ENCODE data around the gene SPATA33.

Gene SPATA33

DNA sequence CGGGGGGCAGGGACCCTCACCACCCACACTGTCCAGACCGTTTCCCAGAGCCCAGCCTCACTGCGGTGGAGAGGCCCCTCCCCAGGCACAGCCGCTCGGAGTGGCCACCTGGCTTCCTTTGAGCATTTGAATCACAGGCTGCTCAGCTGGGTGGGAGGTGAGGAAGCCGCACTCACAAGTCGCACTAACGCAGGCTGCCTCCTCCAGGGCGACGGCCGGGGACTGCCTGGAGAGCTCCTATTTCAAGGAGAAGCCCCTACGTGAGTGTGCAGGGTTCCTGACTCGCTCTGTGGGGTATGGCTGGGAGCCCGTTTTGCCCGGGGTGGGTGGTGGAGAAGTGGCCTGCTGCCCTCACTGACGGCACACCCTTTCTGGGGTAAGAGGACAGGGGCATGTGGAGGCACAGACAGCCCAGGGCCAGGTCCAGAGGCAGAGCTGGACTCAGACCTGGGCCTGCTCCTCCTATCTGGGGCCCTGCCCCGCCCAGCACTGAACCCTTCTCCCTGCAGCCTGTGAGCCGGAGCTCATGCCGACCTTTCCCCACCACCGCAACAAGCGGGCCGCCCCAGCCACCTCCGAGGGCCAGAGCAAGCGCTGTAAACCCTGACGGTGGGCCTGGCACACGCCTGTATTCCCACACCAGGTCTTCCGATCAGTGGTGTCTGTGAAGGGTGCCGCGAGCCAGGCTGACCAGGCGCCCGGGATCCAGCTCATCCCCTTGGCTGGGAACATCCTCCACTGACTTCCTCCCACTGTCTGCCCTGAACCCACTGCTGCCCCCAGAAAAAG lies 37.6 kb downstream of the SPATA33 start:
- Histone ChIP-seq H3K79me2 (ENCODE audit: low read length) (no peaks in the 10 kb centered on the region), H3K4me2 (ENCODE audit: low read length) (no peak overlapping the region), H3K36me3 (replicated peaks; ENCODE audit: low read depth, low read length) (peaks cover 20% of the 10 kb centered on the region), H3K4me3 (ENCODE audit: low read length) (no peak overlapping the region), H2AFZ (ENCODE audit: low read depth, low read length) (no peak overlapping the region), H4K20me1 (ENCODE audit: insufficient read depth, low read length) (peaks cover 6% of the 10 kb centered on the region; the same call in 1 of the 2 replicates), H3K4me1 (ENCODE audit: low read length) (peaks cover 5% of the 10 kb centered on the region), H3K27me3 (ENCODE audit: low read depth, low read length) (no peaks in the 10 kb centered on the region), H3K27ac (ENCODE audit: low read length) (no peak overlapping the region), H3K9ac (ENCODE audit: low read length) (no peak overlapping the region), H3K9me3 (ENCODE audit: insufficient read depth, low read length) (no peaks in the 10 kb centered on the region)
- TF ChIP-seq EZH2phosphoT487 (IDR thresholded peaks at IDR 0.05; ENCODE audit: low read depth): no peak
- TF ChIP-seq, protein P1, sequence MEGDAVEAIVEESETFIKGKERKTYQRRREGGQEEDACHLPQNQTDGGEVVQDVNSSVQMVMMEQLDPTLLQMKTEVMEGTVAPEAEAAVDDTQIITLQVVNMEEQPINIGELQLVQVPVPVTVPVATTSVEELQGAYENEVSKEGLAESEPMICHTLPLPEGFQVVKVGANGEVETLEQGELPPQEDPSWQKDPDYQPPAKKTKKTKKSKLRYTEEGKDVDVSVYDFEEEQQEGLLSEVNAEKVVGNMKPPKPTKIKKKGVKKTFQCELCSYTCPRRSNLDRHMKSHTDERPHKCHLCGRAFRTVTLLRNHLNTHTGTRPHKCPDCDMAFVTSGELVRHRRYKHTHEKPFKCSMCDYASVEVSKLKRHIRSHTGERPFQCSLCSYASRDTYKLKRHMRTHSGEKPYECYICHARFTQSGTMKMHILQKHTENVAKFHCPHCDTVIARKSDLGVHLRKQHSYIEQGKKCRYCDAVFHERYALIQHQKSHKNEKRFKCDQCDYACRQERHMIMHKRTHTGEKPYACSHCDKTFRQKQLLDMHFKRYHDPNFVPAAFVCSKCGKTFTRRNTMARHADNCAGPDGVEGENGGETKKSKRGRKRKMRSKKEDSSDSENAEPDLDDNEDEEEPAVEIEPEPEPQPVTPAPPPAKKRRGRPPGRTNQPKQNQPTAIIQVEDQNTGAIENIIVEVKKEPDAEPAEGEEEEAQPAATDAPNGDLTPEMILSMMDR (IDR thresholded peaks at IDR 0.05; ENCODE audit: low read depth, low read length): no peak

DNA sequence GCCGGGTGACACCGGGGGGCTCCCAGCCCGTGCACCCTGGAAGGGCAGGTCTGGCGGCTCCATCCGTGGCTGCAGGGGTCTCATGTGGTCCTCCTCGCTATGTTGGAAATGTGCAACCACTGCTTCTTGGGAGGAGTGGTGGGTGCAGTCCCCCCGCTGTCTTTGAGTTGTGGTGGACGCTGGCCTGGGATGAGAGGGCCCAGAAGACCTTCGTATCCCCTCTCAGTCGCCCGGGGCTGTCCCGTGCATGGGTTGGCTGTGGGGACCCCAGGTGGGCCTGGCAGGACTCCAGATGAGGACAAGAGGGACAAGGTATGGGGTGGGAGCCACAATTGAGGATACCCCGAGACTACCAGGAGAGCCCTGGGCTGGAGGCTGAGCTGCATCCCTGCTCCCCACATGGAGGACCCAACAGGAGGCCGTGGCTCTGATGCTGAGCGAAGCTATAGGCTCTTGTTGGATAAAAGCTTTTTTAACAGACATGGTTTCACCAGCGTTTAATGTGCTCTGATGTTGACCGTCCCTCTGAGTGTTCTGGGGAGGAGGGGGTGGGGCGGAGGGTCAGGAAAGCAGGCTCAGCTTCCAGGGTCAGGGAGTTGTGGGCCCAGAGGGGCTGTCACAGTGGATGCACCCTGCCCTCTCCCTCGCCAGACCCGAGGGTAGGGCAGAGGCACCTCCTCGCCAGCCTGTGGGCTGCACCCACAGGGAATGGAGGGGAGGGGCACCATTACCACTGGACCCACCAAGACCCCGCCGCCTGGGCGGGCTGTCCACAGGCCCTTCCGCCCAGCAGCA lies 38.4 kb downstream of the SPATA33 start:
- no peaks in the 10 kb centered on the region for H3K27me3 ChIP-seq (ENCODE audit: low read depth, low read length)
- peaks cover 17% of the 10 kb centered on the region for H3K36me3 ChIP-seq (replicated peaks; ENCODE audit: low read depth, low read length)
- no peaks in the 10 kb centered on the region for H3K79me2 ChIP-seq (ENCODE audit: low read length)
- H3K9ac ChIP-seq (ENCODE audit: low read length): no peak overlapping the region
- H3K27ac ChIP-seq (ENCODE audit: low read length): no peak overlapping the region
- no peak overlapping the region for H3K4me2 ChIP-seq (ENCODE audit: low read length)
- H3K9me3 ChIP-seq (ENCODE audit: insufficient read depth, low read length): no peaks in the 10 kb centered on the region
- TF ChIP-seq, protein P1 (IDR thresholded peaks at IDR 0.05; ENCODE audit: low read depth, low read length): no peak
- TF ChIP-seq EZH2phosphoT487 (IDR thresholded peaks at IDR 0.05; ENCODE audit: low read depth): no peak
- no peak overlapping the region for H2AFZ ChIP-seq (ENCODE audit: low read depth, low read length)
- peaks cover 10% of the 10 kb centered on the region for H3K4me1 ChIP-seq (ENCODE audit: low read length)
- no peak overlapping the region for H3K4me3 ChIP-seq (ENCODE audit: low read length)
- peaks cover 6% of the 10 kb centered on the region; the same call in 1 of the 2 replicates for H4K20me1 ChIP-seq (ENCODE audit: insufficient read depth, low read length)

DNA sequence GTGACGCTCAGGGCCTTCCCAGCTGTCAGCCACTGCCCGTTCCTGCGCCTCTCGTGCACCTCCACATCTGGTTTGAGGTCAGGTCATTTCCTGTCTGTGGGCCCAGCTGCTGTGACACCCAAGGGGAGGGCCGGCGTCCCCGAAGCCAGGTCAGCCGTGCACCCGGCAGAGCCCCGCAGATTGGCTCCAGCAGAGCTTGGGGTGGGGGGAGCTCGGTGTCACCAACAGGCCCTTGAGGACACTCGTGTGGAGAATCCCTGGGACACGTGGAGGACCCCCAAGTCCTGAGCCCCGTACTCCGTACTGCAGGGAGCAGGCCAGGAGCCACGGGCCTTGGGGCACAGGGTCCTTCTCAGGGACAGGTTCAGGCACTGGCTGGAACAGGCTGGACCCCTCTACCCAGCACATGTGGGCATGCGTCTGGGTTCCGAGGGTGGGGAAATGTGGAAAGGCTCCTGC lies 39.1 kb downstream of the SPATA33 start:
- no peaks in the 10 kb centered on the region for H3K27me3 ChIP-seq (ENCODE audit: low read depth, low read length)
- no peak overlapping the region for H3K27ac ChIP-seq (ENCODE audit: low read length)
- H3K4me2 ChIP-seq (ENCODE audit: low read length): no peak overlapping the region
- no peaks in the 10 kb centered on the region for H3K9me3 ChIP-seq (ENCODE audit: insufficient read depth, low read length)
- H3K4me1 ChIP-seq (ENCODE audit: low read length): peaks cover 10% of the 10 kb centered on the region
- peaks cover 11% of the 10 kb centered on the region for H3K36me3 ChIP-seq (replicated peaks; ENCODE audit: low read depth, low read length)
- no peak overlapping the region for H3K9ac ChIP-seq (ENCODE audit: low read length)
- H4K20me1 ChIP-seq (ENCODE audit: insufficient read depth, low read length): peaks cover 6% of the 10 kb centered on the region; the same call in 1 of the 2 replicates
- no peak overlapping the region for H3K4me3 ChIP-seq (ENCODE audit: low read length)
- H3K79me2 ChIP-seq (ENCODE audit: low read length): no peaks in the 10 kb centered on the region
- TF ChIP-seq EZH2phosphoT487 (IDR thresholded peaks at IDR 0.05; ENCODE audit: low read depth): no peak
- TF ChIP-seq, protein P1 (IDR thresholded peaks at IDR 0.05; ENCODE audit: low read depth, low read length): no peak
- H2AFZ ChIP-seq (ENCODE audit: low read depth, low read length): no peak overlapping the region

DNA sequence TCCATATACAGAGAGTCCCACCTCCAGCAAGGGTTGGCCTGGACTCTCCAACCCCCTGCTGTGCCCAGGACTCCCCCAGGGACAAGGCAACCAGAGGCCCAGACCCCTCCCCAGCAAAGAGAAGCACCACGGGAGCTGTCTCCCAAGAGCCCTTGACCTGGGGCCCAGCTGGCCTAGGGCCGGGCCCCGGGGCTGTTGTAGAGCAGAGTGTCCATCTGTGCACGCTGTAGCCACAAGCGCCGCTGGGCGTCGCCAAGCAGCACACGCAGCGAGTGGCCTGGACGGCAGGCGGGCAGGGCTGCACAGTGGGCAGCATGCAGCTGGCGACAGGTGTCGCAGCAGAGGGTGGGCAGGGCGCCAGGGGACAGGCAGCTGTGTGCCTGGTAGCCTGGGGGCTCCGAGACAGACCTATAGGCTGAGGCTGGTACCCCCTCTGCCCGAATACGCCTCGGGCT lies 39.6 kb downstream of the SPATA33 start:
- Histone ChIP-seq H3K4me1 (ENCODE audit: low read length) (peaks cover 11% of the 10 kb centered on the region), H4K20me1 (ENCODE audit: insufficient read depth, low read length) (peaks cover 6% of the 10 kb centered on the region; the same call in 1 of the 2 replicates), H3K36me3 (replicated peaks; ENCODE audit: low read depth, low read length) (peaks cover 8% of the 10 kb centered on the region), H3K27me3 (ENCODE audit: low read depth, low read length) (no peaks in the 10 kb centered on the region), H3K9me3 (ENCODE audit: insufficient read depth, low read length) (no peaks in the 10 kb centered on the region), H3K4me2 (ENCODE audit: low read length) (no peak overlapping the region), H2AFZ (ENCODE audit: low read depth, low read length) (no peak overlapping the region), H3K4me3 (ENCODE audit: low read length) (no peak overlapping the region), H3K9ac (ENCODE audit: low read length) (no peak overlapping the region), H3K79me2 (ENCODE audit: low read length) (no peaks in the 10 kb centered on the region), H3K27ac (ENCODE audit: low read length) (no peak overlapping the region)
- TF ChIP-seq, protein P1 (IDR thresholded peaks at IDR 0.05; ENCODE audit: low read depth, low read length): no peak
- no peak for TF ChIP-seq EZH2phosphoT487 (IDR thresholded peaks at IDR 0.05; ENCODE audit: low read depth)

Measured in OCI-LY3 (cell line).